ENCODE data around the gene NDUFAF2.

DNA sequence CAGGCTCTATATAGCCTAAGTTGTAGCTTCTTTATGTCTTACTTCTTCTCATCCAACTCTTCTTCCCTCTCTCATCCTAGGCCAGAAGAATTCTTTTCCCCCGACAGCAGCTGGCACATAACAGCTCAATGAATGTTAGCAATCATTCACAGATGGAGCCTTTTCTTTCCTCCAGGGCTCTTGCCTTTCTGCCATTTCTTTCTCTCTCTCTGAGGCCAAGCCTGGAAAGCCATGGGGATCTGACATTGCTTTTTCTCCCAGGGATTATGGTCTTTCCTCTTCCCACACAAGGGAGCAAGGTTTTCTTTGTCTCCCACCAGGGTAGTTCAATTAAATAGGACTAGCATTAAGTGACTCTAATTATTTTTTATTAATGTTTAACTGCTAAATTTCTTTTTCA is 196.8 kb downstream of the NDUFAF2 start:
- TF ChIP-seq RFX5 (IDR thresholded peaks at IDR 0.05; ENCODE audit: borderline replicate concordance, low read depth, low read length) (no peak), EGR1 (IDR thresholded peaks at IDR 0.05; ENCODE audit: borderline replicate concordance, low read depth, low read length) (no peak), POLR2A (IDR thresholded peaks at IDR 0.05; ENCODE audit: control extremely low read depth in 1 of 2, low read depth in 2 of 2, low read length in 2 of 2) (no peak), HDAC2 (IDR thresholded peaks at IDR 0.05; ENCODE audit: borderline replicate concordance in 1 of 2, low read depth in 2 of 2, low read length in 2 of 2) (no peak)
- TF ChIP-seq, protein P1, sequence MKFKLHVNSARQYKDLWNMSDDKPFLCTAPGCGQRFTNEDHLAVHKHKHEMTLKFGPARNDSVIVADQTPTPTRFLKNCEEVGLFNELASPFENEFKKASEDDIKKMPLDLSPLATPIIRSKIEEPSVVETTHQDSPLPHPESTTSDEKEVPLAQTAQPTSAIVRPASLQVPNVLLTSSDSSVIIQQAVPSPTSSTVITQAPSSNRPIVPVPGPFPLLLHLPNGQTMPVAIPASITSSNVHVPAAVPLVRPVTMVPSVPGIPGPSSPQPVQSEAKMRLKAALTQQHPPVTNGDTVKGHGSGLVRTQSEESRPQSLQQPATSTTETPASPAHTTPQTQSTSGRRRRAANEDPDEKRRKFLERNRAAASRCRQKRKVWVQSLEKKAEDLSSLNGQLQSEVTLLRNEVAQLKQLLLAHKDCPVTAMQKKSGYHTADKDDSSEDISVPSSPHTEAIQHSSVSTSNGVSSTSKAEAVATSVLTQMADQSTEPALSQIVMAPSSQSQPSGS (IDR thresholded peaks at IDR 0.05; ENCODE audit: low read length) = no peak
- TF ChIP-seq, protein P2, sequence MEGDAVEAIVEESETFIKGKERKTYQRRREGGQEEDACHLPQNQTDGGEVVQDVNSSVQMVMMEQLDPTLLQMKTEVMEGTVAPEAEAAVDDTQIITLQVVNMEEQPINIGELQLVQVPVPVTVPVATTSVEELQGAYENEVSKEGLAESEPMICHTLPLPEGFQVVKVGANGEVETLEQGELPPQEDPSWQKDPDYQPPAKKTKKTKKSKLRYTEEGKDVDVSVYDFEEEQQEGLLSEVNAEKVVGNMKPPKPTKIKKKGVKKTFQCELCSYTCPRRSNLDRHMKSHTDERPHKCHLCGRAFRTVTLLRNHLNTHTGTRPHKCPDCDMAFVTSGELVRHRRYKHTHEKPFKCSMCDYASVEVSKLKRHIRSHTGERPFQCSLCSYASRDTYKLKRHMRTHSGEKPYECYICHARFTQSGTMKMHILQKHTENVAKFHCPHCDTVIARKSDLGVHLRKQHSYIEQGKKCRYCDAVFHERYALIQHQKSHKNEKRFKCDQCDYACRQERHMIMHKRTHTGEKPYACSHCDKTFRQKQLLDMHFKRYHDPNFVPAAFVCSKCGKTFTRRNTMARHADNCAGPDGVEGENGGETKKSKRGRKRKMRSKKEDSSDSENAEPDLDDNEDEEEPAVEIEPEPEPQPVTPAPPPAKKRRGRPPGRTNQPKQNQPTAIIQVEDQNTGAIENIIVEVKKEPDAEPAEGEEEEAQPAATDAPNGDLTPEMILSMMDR (IDR thresholded peaks at IDR 0.05; ENCODE audit: control extremely low read depth in 1 of 3, insufficient read depth in 1 of 3, low read depth in 1 of 3, low read length in 3 of 3) = no peak
